PC-9 (cell line): ENCODE results near the gene TTC7B. TPM values are rescaled to one million over a fixed set of nuclear protein-coding genes. Genes with fewer than 3 reads are reported as not detected.

Experiments
- BruUV-seq: library from RNA; stranded (reverse); fragments of 400-500 nt; replicated peaks from 2 replicates; lab custom pipeline; 2021; lab: Mats Ljungman, UMichigan
- CTCF ChIA-PET: fragments of 300-600 bp; sonication (Branson Sonifier 250); formaldehyde crosslinking; loops from one replicate; lab custom pipeline; 2022; ENCODE audit warnings: antibody characterized with exemption; lab: Charles Lee
- POLR2A ChIA-PET: fragments of 300-600 bp; sonication (Branson Sonifier 250); formaldehyde crosslinking; loops from one replicate; lab custom pipeline; 2022; ENCODE audit warnings: antibody characterized with exemption; ENCODE audit not compliant: unreplicated experiment; lab: Charles Lee
- DNase-seq, 2 experiments: peaks; one replicate each; pipeline versions ENCODE4 v3.0.0 to v3.0.0-alpha.2; 2015 to 2022; ENCODE audit warnings: mixed read lengths in 1 of 2
- H2AFZ ChIP-seq: fragments of 200-600 bp; sonication (generic); 2 replicates; pipeline ENCODE4 v1.8.1; 2017; ENCODE audit warnings: antibody characterized with exemption
- H3F3A ChIP-seq: fragments of 200-600 bp; sonication (generic); 2 replicates; pipeline ENCODE4 v1.8.1; 2017; ENCODE audit warnings: antibody characterized with exemption, mild to moderate bottlenecking, low read depth; ENCODE audit not compliant: insufficient read depth
- H3K27ac ChIP-seq: fragments of 200-600 bp; sonication (generic); 2 replicates; pipeline ENCODE4 v1.6.1; 2016; ENCODE audit warnings: mixed run types
- H3K27me3 ChIP-seq: fragments of 200-600 bp; sonication (generic); 2 replicates; pipeline ENCODE4 v1.6.1; 2016; ENCODE audit warnings: low read depth, mixed run types; ENCODE audit not compliant: insufficient read depth
- H3K36me3 ChIP-seq: fragments of 200-600 bp; sonication (generic); 2 replicates; pipeline ENCODE4 v1.6.1; 2016; ENCODE audit warnings: low read depth, mixed run types
- H3K4me1 ChIP-seq: fragments of 200-600 bp; sonication (generic); replicated peaks from 2 replicates; pipeline ENCODE4 v1.6.1; 2016; ENCODE audit warnings: mixed run types; ENCODE audit not compliant: insufficient read depth
- H3K4me2 ChIP-seq: fragments of 200-600 bp; sonication (generic); 2 replicates; pipeline ENCODE4 v1.6.1; 2017; ENCODE audit warnings: mixed run types
- H3K4me3 ChIP-seq: fragments of 200-600 bp; sonication (generic); 2 replicates; pipeline ENCODE4 v1.6.1; 2016; ENCODE audit warnings: mixed run types
- H3K79me2 ChIP-seq: fragments of 200-600 bp; sonication (generic); 2 replicates; pipeline ENCODE4 v1.6.1; 2017; ENCODE audit warnings: low read depth, mixed run types
- H3K9me2 ChIP-seq: fragments of 200-600 bp; sonication (generic); 2 replicates; pipeline ENCODE4 v1.8.1; 2017; ENCODE audit warnings: mild to moderate bottlenecking; ENCODE audit not compliant: insufficient read depth
- H3K9me3 ChIP-seq: fragments of 200-600 bp; sonication (generic); 2 replicates; pipeline ENCODE4 v1.8.1; 2016; ENCODE audit warnings: low read depth; ENCODE audit not compliant: insufficient read depth
- H4K20me1 ChIP-seq: fragments of 200-600 bp; sonication (generic); 2 replicates; pipeline ENCODE4 v1.8.1; 2017; ENCODE audit not compliant: insufficient read depth
- CTCF ChIP-seq: fragments of 200-600 bp; sonication (generic); conservative IDR thresholded peaks from 2 replicates; pipeline ENCODE4 v1.6.1; 2017; ENCODE audit warnings: mixed run types, antibody characterized with exemption, mild to moderate bottlenecking, moderate library complexity
- EZH2 ChIP-seq: fragments of 200-600 bp; sonication (generic); IDR thresholded peaks from 2 replicates; pipeline ENCODE4 v1.8.0; 2017; ENCODE audit warnings: antibody characterized with exemption, low read depth
- intact Hi-C: fragments of 100-400 bp; cut with micrococcal nuclease; formaldehyde crosslinking; loops from one replicate; pipeline ENCODE4 v1.10.0; 2022; ENCODE audit not compliant: unreplicated experiment
- total RNA-seq: library from RNA; stranded (reverse); gene quantifications from 2 replicates; pipeline ENCODE4 v1.2.3, GENCODE V29; 2021

The TTC7B gene
- total RNA-seq, 1 experiment from 2014 or later, result 6.8 TPM

GRCh38 chr14:90777830-90778485 is 38.3 kb downstream of the TTC7B start:
- BruUV-seq, result no TSS peak
- no peaks in the 10 kb centered on the region for H3K27me3 ChIP-seq
- no peaks in the 10 kb centered on the region for H4K20me1 ChIP-seq
- H3K9me2 ChIP-seq, result no peaks in the 10 kb centered on the region
- no peak for DNase-seq
- no peak overlapping the region for H3K4me3 ChIP-seq
- H3K36me3 ChIP-seq, result no peaks in the 10 kb centered on the region
- no peak for TF ChIP-seq EZH2
- TF ChIP-seq CTCF, result no peak
- H3K9me3 ChIP-seq, result no peaks in the 10 kb centered on the region
- H2AFZ ChIP-seq, result no peak overlapping the region
- CTCF ChIA-PET, result no interaction called here
- POLR2A ChIA-PET, result no interaction called here
- H3F3A ChIP-seq, result peaks cover 6% of the 10 kb centered on the region; the same call in 1 of the 2 replicates
- no peak overlapping the region for H3K27ac ChIP-seq
- no peaks in the 10 kb centered on the region for H3K79me2 ChIP-seq
- H3K4me2 ChIP-seq, result no peak overlapping the region
- peaks cover 15% of the 10 kb centered on the region; the same call in 1 of the 2 replicates for H3K4me1 ChIP-seq
- intact Hi-C loops, result no loop called here

- Histone ChIP-seq H3K4me3 (no peak overlapping the region), H3K4me2 (no peak overlapping the region), H3F3A (peaks cover 6% of the 10 kb centered on the region; the same call in 1 of the 2 replicates), H3K27ac (no peak overlapping the region), H2AFZ (no peak overlapping the region), H3K36me3 (no peaks in the 10 kb centered on the region), H3K27me3 (no peaks in the 10 kb centered on the region), H3K9me3 (no peaks in the 10 kb centered on the region), H3K4me1 (peaks cover 15% of the 10 kb centered on the region; the same call in 1 of the 2 replicates), H3K79me2 (no peaks in the 10 kb centered on the region), H3K9me2 (no peaks in the 10 kb centered on the region), H4K20me1 (no peaks in the 10 kb centered on the region)
- ChIA-PET CTCF (no interaction called here), POLR2A (no interaction called here)
- intact Hi-C loops, result no loop called here
- DNase-seq, result no peak
- BruUV-seq, result no TSS peak
- TF ChIP-seq CTCF, result no peak
- no peak for TF ChIP-seq EZH2
Observed at GRCh38 chr14:90777358-90777757, 38.9 kb downstream of the TTC7B start.

- H3K27ac ChIP-seq, result no peak overlapping the region
- no peaks in the 10 kb centered on the region for H3K9me3 ChIP-seq
- H3K79me2 ChIP-seq, result no peaks in the 10 kb centered on the region
- DNase-seq, result no peak
- BruUV-seq, result no TSS peak
- POLR2A ChIA-PET, result no interaction called here
- no peaks in the 10 kb centered on the region for H4K20me1 ChIP-seq
- CTCF ChIA-PET, result no interaction called here
- no peaks in the 10 kb centered on the region for H3K4me1 ChIP-seq
- no peaks in the 10 kb centered on the region for H3K36me3 ChIP-seq
- H3F3A ChIP-seq, result no peaks in the 10 kb centered on the region
- TF ChIP-seq EZH2 (no peak), CTCF (no peak)
- intact Hi-C loops, result no loop called here
- H2AFZ ChIP-seq, result no peak overlapping the region
- no peaks in the 10 kb centered on the region for H3K27me3 ChIP-seq
- H3K4me2 ChIP-seq, result no peak overlapping the region
- H3K9me2 ChIP-seq, result no peaks in the 10 kb centered on the region
- no peak overlapping the region for H3K4me3 ChIP-seq
Observed at GRCh38 chr14:90775441-90775840, 40.8 kb downstream of the TTC7B start.
